Astrocyte (in vitro differentiated cells and primary cell): Measurements from ENCODE around the gene KDM7A. TPM values are rescaled to one million over a fixed set of nuclear protein-coding genes. Genes with fewer than 3 reads are reported as not detected.

Source experiments
- DNase-seq: peaks from one replicate; pipeline ENCODE4 v3.0.0-alpha.2; 2010; ENCODE audit warnings: low read depth
- FAIRE-seq: peaks from 2 replicates; lab custom pipeline; 2011; peaks lifted over from hg19 to GRCh38; lab: Jason Lieb, UNC
- H2AFZ ChIP-seq: 2 replicates; pipeline ENCODE4 v1.6.0; 2012; ENCODE audit warnings: low read depth, low read length, inconsistent platforms
- H3K27ac ChIP-seq: 2 replicates; pipeline ENCODE4 v1.5.1; 2011; ENCODE audit warnings: low read depth, low read length, inconsistent platforms
- H3K27me3 ChIP-seq: 2 replicates; pipeline ENCODE4 v1.6.0; 2011; ENCODE audit warnings: low read length, inconsistent platforms; ENCODE audit not compliant: insufficient read depth
- H3K36me3 ChIP-seq: 2 replicates; pipeline ENCODE4 v1.5.1; 2011; ENCODE audit warnings: low read length, inconsistent platforms; ENCODE audit not compliant: insufficient read depth
- H3K4me1 ChIP-seq: 2 replicates; pipeline ENCODE4 v1.5.1; 2011; ENCODE audit warnings: low read length, inconsistent platforms; ENCODE audit not compliant: insufficient read depth
- H3K4me2 ChIP-seq: 2 replicates; pipeline ENCODE4 v1.6.0; 2012; ENCODE audit warnings: low read length, inconsistent platforms
- H3K4me3 ChIP-seq: 2 replicates; pipeline ENCODE4 v1.5.1; 2011; ENCODE audit warnings: low read depth, mild to moderate bottlenecking, low read length, inconsistent platforms; ENCODE audit not compliant: insufficient read depth
- H3K79me2 ChIP-seq: 2 replicates; pipeline ENCODE4 v1.6.0; 2012; ENCODE audit warnings: mild to moderate bottlenecking, low read length, inconsistent platforms; ENCODE audit not compliant: insufficient read depth
- H3K9ac ChIP-seq: 2 replicates; pipeline ENCODE4 v1.6.0; 2012; ENCODE audit warnings: mild to moderate bottlenecking, low read length, inconsistent platforms
- H3K9me3 ChIP-seq: 2 replicates; pipeline ENCODE4 v1.5.1; 2012; ENCODE audit warnings: low read depth, mild to moderate bottlenecking, low read length, inconsistent platforms; ENCODE audit not compliant: insufficient read depth
- H4K20me1 ChIP-seq: 2 replicates; pipeline ENCODE4 v1.6.0; 2012; ENCODE audit warnings: low read length, inconsistent platforms; ENCODE audit not compliant: insufficient read depth
- H3K27ac Mint-ChIP-seq: one replicate; pipeline ENCODE4 v1.8.0; 2021; ENCODE audit warnings: mild to moderate bottlenecking, mixed read lengths; ENCODE audit not compliant: unreplicated experiment
- H3K27me3 Mint-ChIP-seq: one replicate; pipeline ENCODE4 v1.8.0; 2021; ENCODE audit warnings: low read depth, mixed read lengths; ENCODE audit not compliant: unreplicated experiment
- H3K36me3 Mint-ChIP-seq: one replicate; pipeline ENCODE4 v1.8.0; 2021; ENCODE audit warnings: low read depth, mixed read lengths; ENCODE audit not compliant: unreplicated experiment
- H3K4me1 Mint-ChIP-seq: one replicate; pipeline ENCODE4 v1.8.0; 2021; ENCODE audit warnings: low read depth, mixed read lengths; ENCODE audit not compliant: unreplicated experiment
- H3K4me3 Mint-ChIP-seq: one replicate; pipeline ENCODE4 v1.8.0; 2021; ENCODE audit warnings: mild to moderate bottlenecking, moderate library complexity, mixed read lengths; ENCODE audit not compliant: unreplicated experiment
- H3K9me3 Mint-ChIP-seq: one replicate; pipeline ENCODE4 v1.8.0; 2021; ENCODE audit warnings: mild to moderate bottlenecking, mixed read lengths; ENCODE audit not compliant: unreplicated experiment
- CTCF ChIP-seq: IDR thresholded peaks from 2 replicates; pipeline ENCODE4 v1.5.1; 2011; ENCODE audit warnings: low read depth, mild to moderate bottlenecking, inconsistent platforms, low read length, moderate library complexity; ENCODE audit not compliant: insufficient read depth
- EZH2 ChIP-seq: IDR thresholded peaks from 2 replicates; pipeline ENCODE4 v1.6.1; 2012; ENCODE audit warnings: mild to moderate bottlenecking, low read length, inconsistent platforms; ENCODE audit not compliant: insufficient read depth
- total RNA-seq: library from RNA; stranded (reverse); gene quantifications from 2 replicates; pipeline ENCODE4 v1.2.1, GENCODE V29; 2021

Gene KDM7A
- total RNA-seq, 1 donor from 2014 or later: 5.4 TPM

GRCh38 chr7:140182917-140183316, 6.1 kb upstream of the KDM7A start:
- Mint-ChIP-seq H3K36me3 (no peaks in the 10 kb centered on the region), H3K4me1 (no peaks in the 10 kb centered on the region), H3K27me3 (peaks cover 48% of the 10 kb centered on the region), H3K27ac (no peak overlapping the region), H3K9me3 (peaks cover 3% of the 10 kb centered on the region), H3K4me3 (no peak overlapping the region)
- Histone ChIP-seq H2AFZ (no peak overlapping the region), H3K79me2 (no peaks in the 10 kb centered on the region), H3K27me3 (peaks cover 47% of the 10 kb centered on the region), H3K27ac (no peak overlapping the region), H3K9ac (no peak overlapping the region), H3K4me3 (no peak overlapping the region), H3K9me3 (no peaks in the 10 kb centered on the region), H4K20me1 (no peaks in the 10 kb centered on the region), H3K4me2 (no peak overlapping the region), H3K36me3 (no peaks in the 10 kb centered on the region), H3K4me1 (no peaks in the 10 kb centered on the region)
- FAIRE-seq (no peak), DNase-seq (no peak)
- no peak for TF ChIP-seq CTCF

GRCh38 chr7:140179339-140179738, 2.6 kb upstream of the KDM7A start:
- FAIRE-seq (no peak), DNase-seq (no peak)
- H3K27me3 ChIP-seq: peaks cover 33% of the 10 kb centered on the region
- H3K4me3 Mint-ChIP-seq: peak overlapping the region; percentile 29
- no peak overlapping the region for H3K27ac Mint-ChIP-seq
- no peaks in the 10 kb centered on the region for H3K9me3 ChIP-seq
- no peaks in the 10 kb centered on the region for H3K36me3 ChIP-seq
- H4K20me1 ChIP-seq: peaks cover 1% of the 10 kb centered on the region
- peaks cover 38% of the 10 kb centered on the region for H3K27me3 Mint-ChIP-seq
- no peak for TF ChIP-seq CTCF
- no peak for TF ChIP-seq EZH2
- H3K4me3 ChIP-seq: no peak overlapping the region
- H3K4me2 ChIP-seq: no peak overlapping the region
- H3K27ac ChIP-seq: no peak overlapping the region
- H3K4me1 Mint-ChIP-seq: peaks cover 2% of the 10 kb centered on the region
- peaks cover 3% of the 10 kb centered on the region for H3K9me3 Mint-ChIP-seq
- no peaks in the 10 kb centered on the region for H3K36me3 Mint-ChIP-seq
- H3K9ac ChIP-seq: no peak overlapping the region
- no peak overlapping the region for H2AFZ ChIP-seq
- H3K79me2 ChIP-seq: peaks cover 2% of the 10 kb centered on the region
- peaks cover 5% of the 10 kb centered on the region for H3K4me1 ChIP-seq

- no peak for DNase-seq
- Histone ChIP-seq H3K4me3 (peak overlapping the region; percentile 61), H3K36me3 (no peaks in the 10 kb centered on the region), H3K4me1 (peaks cover 5% of the 10 kb centered on the region), H3K79me2 (peaks cover 25% of the 10 kb centered on the region), H3K9ac (peak overlapping the region; percentile 87), H3K4me2 (peak overlapping the region; percentile 99), H3K27ac (peak overlapping the region; percentile 56), H3K9me3 (no peaks in the 10 kb centered on the region), H4K20me1 (peaks cover 20% of the 10 kb centered on the region), H2AFZ (peak overlapping the region; percentile 58), H3K27me3 (peaks cover 14% of the 10 kb centered on the region)
- Mint-ChIP-seq H3K9me3 (peaks cover 1% of the 10 kb centered on the region), H3K36me3 (no peaks in the 10 kb centered on the region), H3K4me3 (peak overlapping the region; percentile 90), H3K4me1 (peaks cover 2% of the 10 kb centered on the region), H3K27ac (no peak overlapping the region), H3K27me3 (peaks cover 17% of the 10 kb centered on the region)
- TF ChIP-seq CTCF: no peak
- TF ChIP-seq EZH2: no peak
- FAIRE-seq: no peak
Observed at GRCh38 chr7:140176122-140176701, 571 bp downstream of the KDM7A start.
